Progenitor cell of endocrine pancreas (in vitro differentiated cells): Measurements from ENCODE around the gene CAMK1D. TPM values are rescaled to one million over a fixed set of nuclear protein-coding genes. Genes with fewer than 3 reads are reported as not detected.
"Not testable (repeated sequence)": the region's sequence is repeated elsewhere in the genome, so short reads cannot be mapped to it uniquely, and the experiment has no call there.

Experiments
- DNase-seq: peaks from one replicate; pipeline ENCODE4 v3.0.0; 2021; ENCODE audit warnings: low spot score; ENCODE audit not compliant: unreplicated experiment
- H3K27ac Mint-ChIP-seq: 2 replicates; pipeline ENCODE4 v1.8.0; 2021; ENCODE audit warnings: mild to moderate bottlenecking, moderate library complexity, mixed read lengths
- H3K27me3 Mint-ChIP-seq: 2 replicates; pipeline ENCODE4 v1.8.0; 2021; ENCODE audit warnings: mixed read lengths
- H3K36me3 Mint-ChIP-seq: 2 replicates; pipeline ENCODE4 v1.8.0; 2022; ENCODE audit warnings: mixed read lengths; ENCODE audit not compliant: insufficient read depth
- H3K4me1 Mint-ChIP-seq: 2 replicates; pipeline ENCODE4 v1.8.0; 2021; ENCODE audit warnings: low read depth, mixed read lengths
- H3K4me3 Mint-ChIP-seq: 2 replicates; pipeline ENCODE4 v1.8.0; 2021; ENCODE audit warnings: low read depth, mild to moderate bottlenecking, moderate library complexity, mixed read lengths
- H3K9me3 Mint-ChIP-seq: 2 replicates; pipeline ENCODE4 v1.8.0; 2021; ENCODE audit warnings: low read depth, mixed read lengths
- CTCF ChIP-seq: fragments of 200-600 bp; sonication (generic); IDR thresholded peaks from one replicate; pipeline ENCODE4 v1.5.0; 2021; ENCODE audit warnings: antibody characterized with exemption, mild to moderate bottlenecking; ENCODE audit not compliant: unreplicated experiment
- total RNA-seq: library from RNA; stranded (reverse); gene quantifications from 2 replicates; pipeline ENCODE4 v1.2.1, GENCODE V29; 2021

Gene CAMK1D
- total RNA-seq, 1 donor from 2014 or later, result 10.8 TPM

- no peak for TF ChIP-seq CTCF
- DNase-seq, result no peak
- no peak overlapping the region for H3K27ac Mint-ChIP-seq
- H3K4me1 Mint-ChIP-seq, result no peaks in the 10 kb centered on the region
- H3K27me3 Mint-ChIP-seq, result peaks cover 4% of the 10 kb centered on the region
- no peak overlapping the region for H3K4me3 Mint-ChIP-seq
- no peaks in the 10 kb centered on the region for H3K9me3 Mint-ChIP-seq
- H3K36me3 Mint-ChIP-seq, result no peaks in the 10 kb centered on the region
Observed at GRCh38 chr10:12327074-12327473, 22.3 kb upstream of the CAMK1D start.

GRCh38 chr10:12327476-12327875 lies 21.9 kb upstream of the CAMK1D start:
- Mint-ChIP-seq H3K27ac (no peak overlapping the region), H3K4me3 (no peak overlapping the region), H3K27me3 (peaks cover 4% of the 10 kb centered on the region), H3K4me1 (no peaks in the 10 kb centered on the region), H3K36me3 (no peaks in the 10 kb centered on the region), H3K9me3 (no peaks in the 10 kb centered on the region)
- DNase-seq, result no peak
- no peak for TF ChIP-seq CTCF

GRCh38 chr10:12328312-12328711 lies 21.0 kb upstream of the CAMK1D start:
- not testable (repeated sequence) for H3K36me3 Mint-ChIP-seq, H3K4me3 Mint-ChIP-seq, H3K9me3 Mint-ChIP-seq, DNase-seq, H3K27me3 Mint-ChIP-seq, H3K27ac Mint-ChIP-seq, H3K4me1 Mint-ChIP-seq

- no peak overlapping the region for H3K4me3 Mint-ChIP-seq
- H3K9me3 Mint-ChIP-seq, result no peaks in the 10 kb centered on the region
- TF ChIP-seq CTCF, result no peak
- H3K36me3 Mint-ChIP-seq, result no peaks in the 10 kb centered on the region
- no peak for DNase-seq
- H3K4me1 Mint-ChIP-seq, result peaks cover 6% of the 10 kb centered on the region
- H3K27me3 Mint-ChIP-seq, result no peaks in the 10 kb centered on the region
- H3K27ac Mint-ChIP-seq, result no peak overlapping the region
Observed at GRCh38 chr10:12332572-12333379, 16.6 kb upstream of the CAMK1D start.

GRCh38 chr10:12333380-12334185 lies 15.8 kb upstream of the CAMK1D start:
- peaks cover 6% of the 10 kb centered on the region for H3K4me1 Mint-ChIP-seq
- no peaks in the 10 kb centered on the region for H3K27me3 Mint-ChIP-seq
- H3K27ac Mint-ChIP-seq, result peak overlapping the region; percentile 90
- H3K4me3 Mint-ChIP-seq, result no peak overlapping the region
- no peaks in the 10 kb centered on the region for H3K36me3 Mint-ChIP-seq
- H3K9me3 Mint-ChIP-seq, result no peaks in the 10 kb centered on the region
- no peak for TF ChIP-seq CTCF
- DNase-seq, result no peak
